KOPT-K1 (cell line): ENCODE results near the gene DLGAP1.

Experiments used
- H3K27ac ChIP-seq: fragments of 200-600 bp; sonication (generic); 2 replicates; pipeline ENCODE4 v1.5.1; 2016; ENCODE audit warnings: antibody characterized with exemption, mild to moderate bottlenecking, low read depth, low read length; ENCODE audit not compliant: poor library complexity, severe bottlenecking
- H3K36me3 ChIP-seq: fragments of 200-600 bp; sonication (generic); 2 replicates; pipeline ENCODE4 v1.5.1; 2017; ENCODE audit warnings: antibody characterized with exemption, mild to moderate bottlenecking, low read length, moderate library complexity; ENCODE audit not compliant: insufficient read depth
- H3K9me3 ChIP-seq: fragments of 200-600 bp; sonication (generic); 2 replicates; pipeline ENCODE4 v1.5.1; 2017; ENCODE audit warnings: antibody characterized with exemption, low read length, mild to moderate bottlenecking; ENCODE audit not compliant: insufficient read depth, poor library complexity, severe bottlenecking

The DLGAP1 gene

DNA sequence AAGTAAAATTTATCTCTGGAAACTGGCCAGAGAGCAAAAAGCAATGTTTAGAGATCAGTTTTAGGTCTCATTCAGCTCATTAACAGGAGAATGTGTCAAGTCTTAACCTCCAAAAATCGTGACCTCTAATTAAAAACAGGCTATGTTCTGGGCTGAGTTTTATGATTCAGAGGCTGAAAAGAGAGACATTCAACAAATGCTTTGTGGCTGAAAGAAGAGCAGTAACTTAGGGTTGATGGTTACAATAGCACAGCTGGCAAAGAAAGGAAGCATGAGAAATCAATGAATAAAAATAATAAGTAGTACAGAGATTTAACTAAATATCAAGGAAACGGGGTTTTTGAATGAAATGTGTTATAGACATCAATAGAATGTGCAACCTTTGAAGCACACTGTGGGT lies 992.1 kb downstream of the DLGAP1 start:
- Histone ChIP-seq H3K27ac (no peak overlapping the region), H3K9me3 (peaks cover 11% of the 10 kb centered on the region), H3K36me3 (peaks cover 28% of the 10 kb centered on the region)

DNA sequence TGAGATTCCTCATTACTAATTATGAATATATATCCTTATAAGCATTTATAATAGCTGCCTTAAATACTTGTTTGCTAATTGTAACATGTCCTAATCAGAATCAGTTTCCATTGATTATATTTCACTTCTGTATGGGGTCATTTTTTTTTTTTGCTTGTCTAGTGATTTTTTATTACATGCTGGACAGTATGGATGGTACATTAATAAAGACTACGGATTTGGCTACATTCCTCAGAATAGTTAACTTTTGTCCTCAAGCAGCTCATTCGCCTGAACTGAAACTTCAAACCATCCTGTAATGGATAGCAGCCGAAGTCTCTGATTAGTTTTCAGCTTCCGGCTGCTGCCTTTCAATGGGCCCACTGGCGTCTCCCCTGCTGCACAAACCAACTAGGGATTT lies 993.4 kb downstream of the DLGAP1 start:
- Histone ChIP-seq H3K9me3 (peaks cover 11% of the 10 kb centered on the region), H3K27ac (no peak overlapping the region), H3K36me3 (peaks cover 41% of the 10 kb centered on the region)

DNA sequence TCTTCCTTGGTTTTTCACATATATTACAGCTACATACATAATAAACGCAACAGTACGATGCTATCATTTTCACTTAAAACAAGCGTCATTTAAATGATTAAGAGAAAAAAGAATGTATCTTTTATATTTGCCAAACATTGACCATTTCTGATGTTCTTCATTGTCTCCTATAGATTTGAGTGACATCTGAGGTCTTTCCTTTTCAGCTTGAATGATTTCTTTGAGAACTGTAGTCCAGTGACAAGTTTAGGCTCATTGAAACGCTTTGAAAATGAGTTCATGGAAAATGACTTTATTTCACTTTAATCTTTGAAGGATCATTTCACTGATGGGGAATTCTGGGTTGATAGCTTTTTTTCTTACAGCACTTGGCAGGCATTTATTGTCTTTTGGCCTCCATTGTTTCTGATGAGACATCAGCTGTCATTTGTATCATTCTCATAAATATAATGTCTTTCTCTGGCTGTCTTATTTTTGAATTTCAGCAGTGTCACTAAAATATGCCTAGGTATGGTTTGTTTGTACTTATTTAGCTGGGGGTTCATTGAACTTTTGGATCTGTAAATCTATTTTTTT lies 994.2 kb downstream of the DLGAP1 start:
- Histone ChIP-seq H3K9me3 (peaks cover 11% of the 10 kb centered on the region), H3K27ac (no peak overlapping the region), H3K36me3 (peaks cover 49% of the 10 kb centered on the region)

DNA sequence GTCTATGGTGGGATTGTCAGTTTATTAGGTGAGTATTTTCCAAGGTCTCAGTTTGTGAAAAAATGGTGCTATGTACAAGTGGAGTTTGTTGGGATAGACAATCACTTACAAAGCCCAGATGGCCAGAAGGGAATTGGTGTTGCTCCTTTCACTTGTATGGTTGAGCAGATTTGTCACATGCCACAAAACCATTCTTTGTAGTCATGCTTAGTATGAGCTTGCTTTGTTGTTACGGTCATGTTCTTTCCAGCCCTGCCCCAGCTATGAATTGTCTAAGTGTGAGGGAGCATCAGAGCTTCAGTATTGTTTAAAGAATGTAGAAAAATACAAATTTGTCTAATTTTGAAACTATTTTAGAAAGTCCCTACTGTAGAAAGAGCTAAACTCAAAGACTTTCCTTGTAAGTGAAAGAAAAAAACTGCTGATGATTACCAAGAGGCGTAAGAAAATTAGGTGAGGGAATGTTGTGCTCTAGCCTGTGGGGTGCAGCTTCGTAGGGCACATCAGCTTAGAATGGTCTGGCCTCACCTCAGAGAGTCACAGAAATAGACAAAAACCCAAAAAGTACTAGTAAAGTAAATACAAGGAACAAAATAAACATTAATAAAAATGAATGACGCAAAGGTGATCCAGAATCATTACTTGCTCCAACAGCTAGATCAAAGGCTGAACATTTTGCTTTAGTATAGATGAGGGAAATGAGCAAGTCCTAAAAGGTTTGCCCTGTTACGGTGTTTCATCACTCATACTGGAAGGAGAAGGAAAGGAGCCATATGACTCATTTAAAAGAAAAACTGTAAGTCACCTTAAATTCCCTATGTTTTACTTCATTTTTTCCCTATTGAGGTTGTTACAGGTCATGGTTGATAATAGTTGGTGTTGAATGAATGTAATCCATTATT lies 995.9 kb downstream of the DLGAP1 start:
- H3K27ac ChIP-seq = no peak overlapping the region
- H3K9me3 ChIP-seq = peaks cover 11% of the 10 kb centered on the region
- H3K36me3 ChIP-seq = peaks cover 50% of the 10 kb centered on the region

DNA sequence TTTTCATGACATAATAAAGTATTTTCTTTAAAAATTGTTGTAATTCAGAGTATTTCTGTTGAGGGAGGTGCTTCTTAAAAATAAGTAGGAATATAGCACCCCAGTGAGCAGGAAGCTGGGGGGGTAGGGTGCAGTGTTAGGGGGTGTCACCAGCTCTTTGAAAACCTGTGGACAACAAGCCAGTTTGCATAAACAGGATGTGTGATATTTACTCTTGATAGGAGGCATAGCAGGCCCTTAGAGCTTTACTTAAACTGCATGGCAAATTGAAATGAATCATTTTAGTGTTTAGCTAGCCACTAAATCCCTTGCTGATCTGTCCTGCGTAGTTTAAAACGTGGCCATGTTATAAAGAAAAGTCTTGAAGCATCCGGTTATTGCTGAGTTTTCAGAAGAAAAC lies 996.7 kb downstream of the DLGAP1 start:
- Histone ChIP-seq H3K9me3 (peaks cover 11% of the 10 kb centered on the region), H3K27ac (no peak overlapping the region), H3K36me3 (peaks cover 50% of the 10 kb centered on the region)

DNA sequence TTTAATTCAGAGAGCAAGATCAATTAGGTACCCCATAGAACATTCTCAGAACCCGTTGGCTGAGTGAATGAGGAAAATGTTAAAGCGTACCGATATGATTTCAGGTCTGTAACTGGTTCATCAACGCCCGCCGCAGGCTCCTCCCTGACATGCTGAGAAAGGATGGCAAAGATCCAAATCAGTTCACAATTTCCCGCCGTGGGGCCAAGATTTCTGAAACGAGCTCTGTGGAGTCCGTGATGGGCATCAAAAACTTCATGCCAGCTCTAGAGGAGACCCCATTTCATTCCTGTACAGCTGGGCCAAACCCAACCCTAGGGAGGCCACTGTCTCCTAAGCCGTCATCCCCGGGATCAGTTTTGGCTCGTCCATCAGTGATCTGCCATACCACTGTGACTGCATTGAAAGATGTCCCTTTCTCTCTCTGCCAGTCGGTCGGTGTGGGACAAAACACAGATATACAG lies 997.8 kb downstream of the DLGAP1 start:
- Histone ChIP-seq H3K36me3 (peaks cover 50% of the 10 kb centered on the region), H3K27ac (no peak overlapping the region)

DNA sequence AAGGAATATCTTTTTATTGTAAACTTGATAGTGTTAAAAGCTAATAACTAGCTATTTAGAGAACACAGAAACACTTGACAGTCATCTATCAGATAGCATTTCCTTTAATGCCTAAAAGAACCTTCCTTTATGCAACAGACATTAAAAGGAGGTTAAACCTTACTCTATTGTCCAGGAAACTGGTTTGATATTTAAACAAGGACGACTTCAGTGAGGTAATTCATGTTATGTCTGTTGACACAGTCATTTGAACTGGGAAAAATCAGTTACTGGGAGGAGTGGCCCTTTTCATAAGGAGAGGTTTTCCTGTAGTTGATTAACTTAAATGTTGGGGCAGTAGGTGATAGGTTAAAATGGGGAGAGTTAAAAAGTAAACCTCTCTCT lies 998.4 kb downstream of the DLGAP1 start:
- Histone ChIP-seq H3K27ac (no peak overlapping the region), H3K36me3 (peaks cover 50% of the 10 kb centered on the region), H3K9me3 (peaks cover 9% of the 10 kb centered on the region)

More for the DNA sequence above, 997.8 kb downstream of the DLGAP1 start:
- peaks cover 11% of the 10 kb centered on the region for H3K9me3 ChIP-seq

DNA sequence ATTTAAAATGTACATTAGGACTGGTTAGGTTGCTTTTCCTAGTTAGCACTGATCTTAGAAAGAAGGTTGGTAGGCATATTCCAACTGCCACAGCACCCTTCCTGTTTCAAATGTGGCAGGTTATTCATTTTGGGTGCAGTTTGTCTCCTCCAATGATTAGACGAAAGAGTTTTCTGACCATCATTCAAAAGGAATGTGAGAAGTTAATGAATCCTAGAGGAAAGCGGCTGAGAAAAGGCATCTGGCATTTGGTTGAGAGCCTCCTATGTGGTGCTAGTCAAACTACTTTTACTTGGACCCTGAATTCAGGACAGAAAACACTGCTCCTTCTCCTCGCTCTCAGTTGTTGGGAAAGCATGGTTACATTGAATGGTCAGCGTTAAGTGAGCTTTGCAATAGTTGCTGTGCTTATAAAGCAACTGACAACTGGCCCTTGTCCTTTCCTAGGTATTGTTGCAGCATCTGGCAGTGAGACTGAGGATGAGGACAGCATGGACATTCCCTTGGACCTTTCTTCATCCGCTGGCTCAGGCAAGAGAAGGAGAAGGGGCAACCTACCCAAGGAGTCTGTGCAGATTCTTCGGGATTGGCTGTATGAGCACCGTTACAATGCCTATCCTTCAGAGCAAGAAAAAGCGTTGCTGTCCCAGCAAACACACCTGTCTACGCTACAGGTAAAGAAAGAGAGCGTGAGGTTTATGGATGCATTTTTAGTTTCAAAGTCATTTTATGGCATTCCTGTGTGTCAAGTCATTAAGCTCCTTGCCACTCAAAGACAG lies 999.0 kb downstream of the DLGAP1 start:
- peaks cover 49% of the 10 kb centered on the region for H3K36me3 ChIP-seq
- H3K9me3 ChIP-seq = peaks cover 3% of the 10 kb centered on the region
- H3K27ac ChIP-seq = no peak overlapping the region

DNA sequence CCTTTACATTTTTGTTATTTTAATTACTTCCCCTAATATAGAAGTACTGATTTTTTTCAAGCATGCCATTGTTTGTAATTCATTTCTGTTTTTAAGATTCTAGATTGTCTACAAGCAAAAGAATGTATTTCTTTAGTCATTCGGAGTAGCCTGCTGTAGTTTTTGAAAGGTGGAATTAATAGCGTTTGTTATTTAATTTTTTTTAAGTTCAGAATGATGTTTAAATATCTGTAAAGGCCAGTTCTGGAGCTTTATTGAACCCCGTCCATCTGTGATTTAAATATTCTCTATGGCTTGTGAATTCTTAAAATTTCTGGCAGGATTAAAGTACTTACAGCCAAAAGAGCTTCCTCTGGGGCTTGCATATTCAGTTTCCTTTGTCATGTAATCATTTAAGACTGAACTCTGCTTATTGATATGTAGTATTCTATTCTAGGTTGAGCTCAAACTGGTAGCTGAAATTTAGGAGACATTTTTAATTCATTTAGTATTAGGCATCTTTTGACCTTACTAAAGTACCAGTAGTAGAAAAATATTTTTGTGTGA lies 999.9 kb downstream of the DLGAP1 start:
- H3K36me3 ChIP-seq = peaks cover 40% of the 10 kb centered on the region
- no peaks in the 10 kb centered on the region for H3K9me3 ChIP-seq
- no peak overlapping the region for H3K27ac ChIP-seq

DNA sequence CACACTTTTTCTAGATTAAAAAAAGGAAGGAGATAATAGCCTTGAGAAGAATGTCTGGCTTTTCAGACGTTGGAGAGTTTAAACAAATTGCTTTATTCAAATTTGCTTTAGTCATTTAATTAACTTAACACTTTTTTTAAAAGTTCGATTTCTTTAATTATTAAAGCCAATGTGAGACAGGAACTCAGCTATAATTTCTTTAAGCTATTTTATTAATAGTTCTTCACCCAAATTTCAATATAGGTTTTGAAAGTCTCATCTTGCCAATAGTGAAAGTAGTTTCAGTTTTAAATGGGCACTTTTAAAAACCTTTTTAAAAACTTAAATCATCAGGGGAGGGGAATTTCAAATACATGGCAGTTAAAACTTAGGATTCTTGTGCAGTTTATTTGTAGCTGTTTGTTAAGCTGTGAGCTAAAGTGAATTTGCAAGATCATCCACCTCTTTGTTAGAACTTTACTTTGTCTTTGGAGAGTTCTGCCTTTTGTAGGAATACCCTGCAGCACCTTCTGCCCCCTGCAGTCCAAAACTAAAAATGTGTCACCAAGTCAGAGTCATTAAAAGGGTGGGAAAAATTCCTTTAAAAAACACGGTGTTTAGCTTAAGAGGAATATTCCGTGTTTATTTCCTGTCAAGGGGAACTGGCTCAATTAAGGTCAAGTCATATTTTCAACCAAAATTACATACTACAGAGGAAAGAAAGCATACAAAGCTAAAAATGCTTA lies 1000.6 kb downstream of the DLGAP1 start:
- H3K27ac ChIP-seq = peak overlapping the region; percentile 54
- peaks cover 38% of the 10 kb centered on the region for H3K36me3 ChIP-seq
- H3K9me3 ChIP-seq = no peaks in the 10 kb centered on the region

DNA sequence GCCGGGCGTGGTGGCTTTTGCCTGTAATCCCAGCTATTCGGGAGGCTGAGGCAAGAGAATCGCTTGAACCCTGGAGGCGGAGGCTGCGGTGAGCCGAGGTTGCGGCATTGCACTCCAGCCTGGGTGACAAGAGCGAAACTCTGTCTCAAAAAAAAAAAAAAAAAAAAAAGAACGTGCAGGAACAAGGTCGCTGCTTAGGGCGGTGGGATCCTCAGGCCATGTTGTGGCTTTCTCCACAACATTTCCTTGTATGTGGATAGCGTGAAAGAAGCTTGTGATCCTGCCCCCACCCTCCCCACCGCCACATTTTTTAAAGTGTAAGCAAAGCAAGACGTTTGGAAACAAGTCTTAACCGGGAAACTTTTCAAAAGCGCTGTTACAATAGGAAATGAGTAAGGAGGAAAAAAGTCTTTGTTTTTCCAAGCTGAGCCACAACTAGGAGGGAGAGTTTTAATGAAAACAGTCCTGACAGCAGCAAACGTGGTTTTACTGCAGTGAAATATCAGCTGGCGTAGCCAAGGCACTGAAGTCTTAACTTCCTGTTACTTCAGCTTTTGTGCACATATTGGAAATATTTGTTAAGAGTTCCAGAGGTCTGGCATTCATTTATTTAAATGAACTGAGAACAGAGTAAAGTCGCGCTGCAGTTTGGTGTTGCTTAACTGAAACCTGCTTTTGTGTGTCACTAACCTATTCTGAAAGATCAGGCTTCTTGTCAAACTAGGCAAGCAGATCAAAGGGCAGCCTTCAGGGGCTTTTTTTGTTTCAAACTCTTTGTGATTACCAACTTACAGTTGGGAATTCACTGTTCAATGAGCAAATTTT lies 1001.4 kb downstream of the DLGAP1 start:
- Histone ChIP-seq H3K36me3 (peaks cover 30% of the 10 kb centered on the region), H3K27ac (peak overlapping the region; percentile 54)

DNA sequence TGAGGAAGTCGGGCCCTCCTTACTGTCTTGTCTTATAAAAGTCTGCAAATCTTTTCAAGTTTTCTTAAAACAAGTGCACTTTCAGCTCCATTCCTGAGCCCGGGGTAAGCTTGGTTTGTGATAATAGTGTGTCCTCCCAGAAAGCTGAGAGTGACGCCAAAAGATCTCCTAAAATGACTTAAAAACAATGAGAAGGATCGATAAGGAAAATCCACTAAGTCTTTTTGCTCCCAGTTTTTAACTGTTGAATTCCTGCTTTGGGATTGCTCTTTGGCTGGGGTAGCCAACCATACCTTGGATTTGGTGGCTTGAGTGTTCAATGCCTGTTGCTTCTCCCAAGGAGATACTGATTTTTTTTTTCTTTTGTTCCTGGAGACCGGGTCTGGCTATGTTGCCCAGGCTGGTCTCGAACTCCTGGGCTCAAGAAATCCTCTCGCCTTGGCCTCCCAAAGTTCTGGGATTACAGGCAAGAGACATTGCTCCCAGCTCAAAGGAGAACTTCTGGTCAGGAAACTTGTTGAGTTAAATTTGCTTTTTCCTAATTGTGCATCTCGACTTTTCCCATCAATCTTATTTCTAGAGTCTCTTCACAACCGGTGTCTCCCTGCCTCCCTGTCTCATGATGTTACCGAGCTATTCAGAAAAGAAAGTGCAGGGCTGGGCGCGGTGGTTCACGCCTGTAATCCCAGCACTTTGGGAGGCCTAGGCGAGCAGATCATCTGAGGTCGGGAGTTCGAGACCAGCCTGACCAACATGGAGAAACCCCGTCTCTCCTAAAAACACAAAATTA lies 1002.2 kb downstream of the DLGAP1 start:
- Histone ChIP-seq H3K9me3 (no peaks in the 10 kb centered on the region), H3K27ac (peak overlapping the region; percentile 78), H3K36me3 (peaks cover 22% of the 10 kb centered on the region)

More for the DNA sequence above, 1001.4 kb downstream of the DLGAP1 start:
- H3K9me3 ChIP-seq = no peaks in the 10 kb centered on the region
